GM23248 (cell line): Measurements from ENCODE around the gene SPESP1.

Experiments used
- EZH2 ChIP-seq: fragments of 200-600 bp; sonication (generic); IDR thresholded peaks from 2 replicates; pipeline ENCODE4 v1.6.1; 2018; ENCODE audit warnings: antibody characterized with exemption, mild to moderate bottlenecking; ENCODE audit not compliant: insufficient read depth, poor library complexity, severe bottlenecking
- EZH2phosphoT487 ChIP-seq: fragments of 200-600 bp; sonication (generic); IDR thresholded peaks from 2 replicates; pipeline ENCODE4 v1.6.1; 2018; ENCODE audit warnings: antibody characterized with exemption, moderate library complexity, mild to moderate bottlenecking, low read depth; ENCODE audit not compliant: insufficient read depth

DNA sequence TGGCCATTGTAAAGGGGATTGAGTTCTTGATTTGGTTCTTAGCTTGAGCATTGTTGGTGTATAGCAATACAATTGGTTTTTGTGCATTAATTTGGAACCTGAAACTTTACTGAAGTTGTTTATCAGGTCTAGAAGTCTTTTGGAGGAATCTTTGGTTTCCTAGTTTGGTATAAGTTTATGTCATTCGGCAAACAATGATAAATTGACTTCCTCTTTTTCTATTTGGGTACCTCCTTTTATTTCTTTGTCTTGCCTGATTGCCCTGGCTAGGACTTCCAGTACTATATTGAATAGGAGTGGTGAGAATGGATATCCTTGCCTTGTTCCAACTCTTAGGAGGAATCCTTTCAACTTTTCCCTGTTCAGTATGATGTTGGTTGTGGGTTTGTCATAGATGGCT lies 32.1 kb downstream of the SPESP1 start:
- TF ChIP-seq EZH2phosphoT487 (no peak), EZH2 (no peak)
